WTC11 (cell line): ENCODE results near the gene CTNND1. TPM values are rescaled to one million over a fixed set of nuclear protein-coding genes. Genes with fewer than 3 reads are reported as not detected.

Source experiments
- ATAC-seq: fragments of 200-7000 bp; cut with Tn5 transposase; 2 replicates; pipeline ENCODE4 v1.10.0; 2021; ENCODE audit warnings: mild to moderate bottlenecking, moderate library complexity
- CTCF ChIA-PET: fragments of 300-600 bp; sonication (Branson Sonifier 250); formaldehyde crosslinking; loops from one replicate; lab custom pipeline; 2021; ENCODE audit warnings: antibody characterized with exemption; lab: Charles Lee
- POLR2A ChIA-PET: fragments of 350-600 bp; sonication (Branson Sonifier 250); formaldehyde crosslinking; loops from one replicate; lab custom pipeline; 2021; ENCODE audit warnings: antibody characterized with exemption; lab: Charles Lee
- DNase-seq: peaks from one replicate; pipeline ENCODE4 v3.0.0; 2021; ENCODE audit warnings: low spot score
- H3K27ac Mint-ChIP-seq: 2 replicates; pipeline ENCODE4 v1.8.0; 2021; ENCODE audit warnings: mixed read lengths
- H3K27me3 Mint-ChIP-seq: 2 replicates; pipeline ENCODE4 v1.8.0; 2021; ENCODE audit warnings: low read depth, mild to moderate bottlenecking, moderate library complexity, mixed read lengths
- H3K36me3 Mint-ChIP-seq: 2 replicates; pipeline ENCODE4 v1.8.0; 2021; ENCODE audit warnings: mixed read lengths
- H3K4me1 Mint-ChIP-seq: 2 replicates; pipeline ENCODE4 v1.8.0; 2022; ENCODE audit warnings: mixed read lengths
- H3K4me3 Mint-ChIP-seq: 2 replicates; pipeline ENCODE4 v1.8.0; 2021; ENCODE audit warnings: mild to moderate bottlenecking, moderate library complexity, mixed read lengths
- H3K9me3 Mint-ChIP-seq: 2 replicates; pipeline ENCODE4 v1.8.0; 2021; ENCODE audit warnings: mixed read lengths
- ARID4B ChIP-seq: sonication (generic); formaldehyde crosslinking; IDR thresholded peaks from 2 replicates; pipeline ENCODE4 v1.8.0; 2023; ENCODE audit warnings: missing genetic modification reagents, mild to moderate bottlenecking, borderline replicate concordance
- ATF1 ChIP-seq: sonication (generic); formaldehyde crosslinking; IDR thresholded peaks from 2 replicates; pipeline ENCODE4 v1.8.1; 2023; ENCODE audit warnings: mild to moderate bottlenecking, moderate library complexity, missing genetic modification reagents
- ATF2 ChIP-seq: sonication (generic); formaldehyde crosslinking; IDR thresholded peaks from 2 replicates; pipeline ENCODE4 v1.8.1; 2022; ENCODE audit warnings: low read depth, missing genetic modification reagents, borderline replicate concordance
- CTCF ChIP-seq: fragments of 200-600 bp; IDR thresholded peaks from 2 replicates; pipeline ENCODE4 v1.8.0; 2022; ENCODE audit warnings: antibody characterized with exemption
- E2F5 ChIP-seq: sonication (generic); formaldehyde crosslinking; IDR thresholded peaks from 2 replicates; pipeline ENCODE4 v1.8.1; 2022; ENCODE audit warnings: mild to moderate bottlenecking, moderate library complexity, missing genetic modification reagents
- KAT7 ChIP-seq: sonication (generic); formaldehyde crosslinking; IDR thresholded peaks from 2 replicates; pipeline ENCODE4 v1.8.1; 2023; ENCODE audit warnings: missing genetic modification reagents, mild to moderate bottlenecking, borderline replicate concordance
- NFYB ChIP-seq: sonication (generic); formaldehyde crosslinking; conservative IDR thresholded peaks from 2 replicates; pipeline ENCODE4 v1.8.0; 2022; ENCODE audit warnings: low read depth, missing genetic modification reagents
- NR3C1 ChIP-seq: sonication (generic); formaldehyde crosslinking; conservative IDR thresholded peaks from 2 replicates; pipeline ENCODE4 v1.8.1; 2023; ENCODE audit warnings: low read depth, mild to moderate bottlenecking, missing genetic modification reagents
- PRDM15 ChIP-seq: sonication (generic); formaldehyde crosslinking; IDR thresholded peaks from 2 replicates; pipeline ENCODE4 v1.8.0; 2022; ENCODE audit warnings: missing genetic modification reagents
- PRRX2 ChIP-seq: fragments of 250-450 bp; sonication (Bioruptor Pico); IDR thresholded peaks from 2 replicates; pipeline ENCODE4 v1.8.0; 2021; ENCODE audit warnings: mild to moderate bottlenecking
- SOX15 ChIP-seq: fragments of 250-450 bp; sonication (Bioruptor Pico); IDR thresholded peaks from 2 replicates; pipeline ENCODE4 v1.9.0; 2021; ENCODE audit warnings: mild to moderate bottlenecking
- TEAD4 ChIP-seq: sonication (generic); formaldehyde crosslinking; IDR thresholded peaks from 2 replicates; pipeline ENCODE4 v1.8.0; 2022; ENCODE audit warnings: mild to moderate bottlenecking, missing genetic modification reagents
- TP53 ChIP-seq: sonication (generic); formaldehyde crosslinking; IDR thresholded peaks from 2 replicates; pipeline ENCODE4 v1.8.1; 2023; ENCODE audit warnings: mild to moderate bottlenecking, missing genetic modification reagents
- ZBTB43 ChIP-seq: sonication (generic); formaldehyde crosslinking; IDR thresholded peaks from 2 replicates; pipeline ENCODE4 v1.8.1; 2023; ENCODE audit warnings: mild to moderate bottlenecking, missing genetic modification reagents
- ZNF416 ChIP-seq: fragments of 250-450 bp; sonication (Bioruptor Pico); IDR thresholded peaks from 2 replicates; pipeline ENCODE4 v1.9.0; 2021; ENCODE audit warnings: mild to moderate bottlenecking, inconsistent platforms
- ZNF512 ChIP-seq: sonication (generic); formaldehyde crosslinking; IDR thresholded peaks from 2 replicates; pipeline ENCODE4 v1.8.1; 2022; ENCODE audit warnings: missing genetic modification reagents, borderline replicate concordance
- ZNF671 ChIP-seq: fragments of 250-450 bp; sonication (Bioruptor Pico); IDR thresholded peaks from 2 replicates; pipeline ENCODE4 v1.8.0; 2021; ENCODE audit warnings: mild to moderate bottlenecking
- total RNA-seq: library from RNA; stranded (reverse); gene quantifications from 3 replicates; pipeline ENCODE4 v1.2.3, GENCODE V29; 2021

Gene CTNND1
- total RNA-seq, 1 experiment from 2014 or later = 165 TPM

- no peak for TF ChIP-seq ARID4B
- TF ChIP-seq E2F5 (CRISPR knock-in tag) = no peak
- no peak for TF ChIP-seq ATF1 (CRISPR knock-in tag)
- TF ChIP-seq ZNF671 (CRISPR knock-in tag) = no peak
- TF ChIP-seq ZNF416 = no peak
- no peak for TF ChIP-seq ZBTB43 (CRISPR knock-in tag)
Measured at GRCh38 chr11:57798905-57799559, 37.4 kb downstream of the CTNND1 start (continued).

- H3K4me3 Mint-ChIP-seq = no peak overlapping the region
- peak overlapping the region; percentile 97 for H3K27ac Mint-ChIP-seq
- no peaks in the 10 kb centered on the region for H3K9me3 Mint-ChIP-seq
- H3K27me3 Mint-ChIP-seq = no peaks in the 10 kb centered on the region
- DNase-seq (no peak), ATAC-seq (peak; percentile 93)
- POLR2A ChIA-PET = interaction anchor here (0.6 to 3.2 kb wide), 12 partner anchors 20 to 376 kb away, joined by 3 to 21 read pairs (median 4); partner anchors contain the start of genes BTBD18, CTNND1, MED19 and SELENOH
- peaks cover 18% of the 10 kb centered on the region for H3K4me1 Mint-ChIP-seq
- CTCF ChIA-PET = interaction anchor here (0.6 to 6.7 kb wide), 49 partner anchors 9 to 1765 kb away, joined by 3 to 186 read pairs (median 5); partner anchors contain the start of genes BTBD18, CTNND1, MED19 and SELENOH
- H3K36me3 Mint-ChIP-seq = peaks cover 67% of the 10 kb centered on the region
- TF ChIP-seq ZNF416 (no peak), PRDM15 (CRISPR knock-in tag) (no peak), NFYB (no peak), PRRX2 (CRISPR knock-in tag) (no peak), TEAD4 (CRISPR knock-in tag) (no peak), CTCF (peak; percentile 51), ZNF512 (CRISPR knock-in tag) (no peak), KAT7 (no peak), NR3C1 (CRISPR knock-in tag) (no peak), ATF2 (CRISPR knock-in tag) (no peak), SOX15 (CRISPR knock-in tag) (no peak), TP53 (CRISPR knock-in tag) (no peak)
Measured at GRCh38 chr11:57800444-57801182, 39.0 kb downstream of the CTNND1 start.
